ENCODE measurements around the gene STAP1.

GRCh38 chr4:67571975-67572374 lies 13.4 kb downstream of the STAP1 start:
- no peak for TF ChIP-seq CTCF (IDR thresholded peaks at IDR 0.05 in 2 of 3, conservative IDR thresholded peaks at IDR 0.05 in 1 of 3; ENCODE audit: control insufficient read depth in 2 of 3, extremely low read depth in 1 of 3, insufficient read depth in 1 of 3, low read depth in 3 of 3, low read length in 3 of 3)
- no peak for TF ChIP-seq FOS (IDR thresholded peaks at IDR 0.05; ENCODE audit: borderline replicate concordance, extremely low read depth, insufficient read length)
- no peak for TF ChIP-seq STAT3 (IDR thresholded peaks at IDR 0.05; ENCODE audit: low read depth, low read length)
- TF ChIP-seq ESRRA (IDR thresholded peaks at IDR 0.05; ENCODE audit: low read length), result no peak
- no peak for TF ChIP-seq FOXM1 (IDR thresholded peaks at IDR 0.05; ENCODE audit: low read depth, low read length)
- no peak for TF ChIP-seq MAX (IDR thresholded peaks at IDR 0.05; ENCODE audit: low read depth, low read length)

All from GM12878 (cell line).